SK-N-SH (cell line): ENCODE data around the gene DYNC2H1.

Experiments
- CTCF ChIP-seq: fragments of 200-600 bp; sonication (generic); IDR thresholded peaks from 2 replicates; pipeline ENCODE4 v1.6.1; 2017; ENCODE audit warnings: antibody characterized with exemption, mild to moderate bottlenecking, moderate library complexity
- EP300 ChIP-seq, 2 experiments: IDR thresholded peaks; 2 replicates each; pipeline versions ENCODE4 v1.4.0 to v1.6.1; 2012; ENCODE audit warnings: borderline replicate concordance in 1 of 2, low read depth in 1 of 2, low read length in 1 of 2
- JUND ChIP-seq: IDR thresholded peaks from 2 replicates; pipeline ENCODE4 v1.4.0; 2012
- NFIC ChIP-seq: IDR thresholded peaks from 2 replicates; pipeline ENCODE4 v1.4.0; 2012; ENCODE audit warnings: borderline replicate concordance
- NRF1 ChIP-seq: IDR thresholded peaks from 2 replicates; pipeline ENCODE4 v1.6.1; 2012; ENCODE audit warnings: low read depth, mild to moderate bottlenecking, low read length
- POLR2AphosphoS5 ChIP-seq: IDR thresholded peaks from 2 replicates; pipeline ENCODE4 v1.6.1; 2012; ENCODE audit warnings: low read depth, low read length
- RAD21 ChIP-seq: IDR thresholded peaks from 2 replicates; pipeline ENCODE4 v1.6.1; 2012; ENCODE audit warnings: mild to moderate bottlenecking, low read length
- REST ChIP-seq: IDR thresholded peaks from 2 replicates; pipeline ENCODE4 v1.6.1; 2012; ENCODE audit warnings: mild to moderate bottlenecking, low read depth, low read length, moderate library complexity
- SIN3A ChIP-seq: IDR thresholded peaks from 2 replicates; pipeline ENCODE4 v1.6.1; 2012; ENCODE audit warnings: low read depth, mild to moderate bottlenecking, low read length, moderate library complexity, borderline replicate concordance
- TCF12 ChIP-seq: IDR thresholded peaks from 2 replicates; pipeline ENCODE4 v1.4.0; 2012
- USF1 ChIP-seq: IDR thresholded peaks from 2 replicates; pipeline ENCODE4 v1.4.0; 2012; ENCODE audit warnings: low read depth, borderline replicate concordance
- YY1 ChIP-seq: IDR thresholded peaks from 2 replicates; pipeline ENCODE4 v1.4.0; 2012; ENCODE audit warnings: low read depth, mild to moderate bottlenecking

GRCh38 chr11:103111400-103111799, 2.2 kb downstream of the DYNC2H1 start:
- TF ChIP-seq REST, result no peak
- no peak for TF ChIP-seq NFIC
- TF ChIP-seq TCF12, result no peak
- no peak for TF ChIP-seq YY1
- no peak for TF ChIP-seq CTCF
- no peak for TF ChIP-seq USF1
- no peak for TF ChIP-seq SIN3A
- no peak for TF ChIP-seq EP300 (IDR thresholded peaks at IDR 0.05; ENCODE audit: borderline replicate concordance in 1 of 2, low read depth in 1 of 2, low read length in 1 of 2)
- TF ChIP-seq RAD21, result no peak
- TF ChIP-seq POLR2AphosphoS5, result no peak
- TF ChIP-seq JUND, result no peak
- TF ChIP-seq NRF1, result no peak
